Measurements from ENCODE around the gene FBLN2. TPM values are rescaled to one million over a fixed set of nuclear protein-coding genes. Genes with fewer than 3 reads are reported as not detected.

The FBLN2 gene
- total RNA-seq, 1 experiment from 2014 or later, result 0.11 TPM

DNA sequence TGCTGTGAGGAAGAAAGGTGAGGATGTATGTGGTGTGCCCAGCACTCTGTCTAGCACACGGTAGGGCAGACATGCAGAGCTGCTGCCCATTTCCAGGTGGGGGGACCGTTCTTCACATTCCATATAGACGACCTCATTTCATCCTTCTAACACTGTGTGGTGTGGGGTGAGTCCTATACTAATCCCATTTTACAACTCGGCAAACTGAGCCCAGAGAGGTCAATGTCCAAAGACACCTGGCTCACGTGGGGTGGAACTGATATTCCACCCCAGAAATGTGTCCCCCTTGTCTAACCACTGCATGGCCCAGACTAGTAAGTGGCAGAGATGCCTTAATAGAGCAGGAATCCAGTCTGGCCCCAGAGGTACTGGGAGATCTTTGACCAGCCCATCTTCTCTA, 119.2 kb downstream of the FBLN2 start:
- Histone ChIP-seq H3K4me3 (ENCODE audit: low read length) (no peak overlapping the region), H3F3A (ENCODE audit: low read length, unreplicated experiment) (no peaks in the 10 kb centered on the region), H3K9me2 (replicated peaks; ENCODE audit: low read length) (no peaks in the 10 kb centered on the region), H3K27ac (ENCODE audit: low read length) (no peak overlapping the region), H3K36me3 (ENCODE audit: low read depth, low read length) (no peaks in the 10 kb centered on the region), H3K9me3 (ENCODE audit: low read length) (no peaks in the 10 kb centered on the region), H3K4me2 (ENCODE audit: low read length) (no peak overlapping the region), H4K20me1 (ENCODE audit: low read length) (no peaks in the 10 kb centered on the region), H3K4me1 (ENCODE audit: insufficient read depth, low read length) (no peaks in the 10 kb centered on the region), H2AFZ (ENCODE audit: low read length) (no peak overlapping the region), H3K27me3 (ENCODE audit: low read length) (peaks cover 8% of the 10 kb centered on the region; the same call in 1 of the 2 replicates), H3K9ac (ENCODE audit: low read length) (no peak overlapping the region), H3K79me2 (ENCODE audit: low read length) (no peaks in the 10 kb centered on the region)
- BruUV-seq (replicated peaks), result no TSS peak
- TF ChIP-seq, protein P1, sequence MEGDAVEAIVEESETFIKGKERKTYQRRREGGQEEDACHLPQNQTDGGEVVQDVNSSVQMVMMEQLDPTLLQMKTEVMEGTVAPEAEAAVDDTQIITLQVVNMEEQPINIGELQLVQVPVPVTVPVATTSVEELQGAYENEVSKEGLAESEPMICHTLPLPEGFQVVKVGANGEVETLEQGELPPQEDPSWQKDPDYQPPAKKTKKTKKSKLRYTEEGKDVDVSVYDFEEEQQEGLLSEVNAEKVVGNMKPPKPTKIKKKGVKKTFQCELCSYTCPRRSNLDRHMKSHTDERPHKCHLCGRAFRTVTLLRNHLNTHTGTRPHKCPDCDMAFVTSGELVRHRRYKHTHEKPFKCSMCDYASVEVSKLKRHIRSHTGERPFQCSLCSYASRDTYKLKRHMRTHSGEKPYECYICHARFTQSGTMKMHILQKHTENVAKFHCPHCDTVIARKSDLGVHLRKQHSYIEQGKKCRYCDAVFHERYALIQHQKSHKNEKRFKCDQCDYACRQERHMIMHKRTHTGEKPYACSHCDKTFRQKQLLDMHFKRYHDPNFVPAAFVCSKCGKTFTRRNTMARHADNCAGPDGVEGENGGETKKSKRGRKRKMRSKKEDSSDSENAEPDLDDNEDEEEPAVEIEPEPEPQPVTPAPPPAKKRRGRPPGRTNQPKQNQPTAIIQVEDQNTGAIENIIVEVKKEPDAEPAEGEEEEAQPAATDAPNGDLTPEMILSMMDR (conservative IDR thresholded peaks at IDR 0.05; ENCODE audit: low read depth, low read length), result no peak
- TF ChIP-seq EZH2phosphoT487 (IDR thresholded peaks at IDR 0.05; ENCODE audit: borderline replicate concordance, low read length) (no peak), EZH2 (IDR thresholded peaks at IDR 0.05; ENCODE audit: low read length, unreplicated experiment) (no peak)
- ChIA-PET CTCF (no interaction called here), POLR2A (ENCODE audit: unreplicated experiment) (no interaction called here)
- intact Hi-C loops (cut with micrococcal nuclease), result no loop called here
- ATAC-seq (no peak), DNase-seq (no peak)

DNA sequence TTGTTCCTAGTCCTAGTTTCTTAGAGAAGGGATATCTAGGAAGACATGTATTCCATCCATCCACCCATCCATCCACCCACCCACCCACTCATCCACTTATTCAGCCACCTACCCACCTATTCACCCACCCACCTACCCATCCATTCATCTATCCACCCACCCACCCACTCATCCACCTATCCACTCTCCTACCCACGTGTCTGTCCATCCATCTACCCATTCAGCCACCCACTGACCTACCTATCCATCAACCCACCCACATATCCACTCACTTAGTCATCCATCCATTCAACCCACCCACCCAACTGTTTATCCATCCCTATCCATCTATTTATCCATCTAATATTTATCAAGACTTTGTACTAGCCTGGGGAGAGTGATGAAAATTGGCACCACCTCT, 120.5 kb downstream of the FBLN2 start:
- intact Hi-C loops (cut with micrococcal nuclease), result no loop called here
- POLR2A ChIA-PET (ENCODE audit: unreplicated experiment), result no interaction called here

DNA sequence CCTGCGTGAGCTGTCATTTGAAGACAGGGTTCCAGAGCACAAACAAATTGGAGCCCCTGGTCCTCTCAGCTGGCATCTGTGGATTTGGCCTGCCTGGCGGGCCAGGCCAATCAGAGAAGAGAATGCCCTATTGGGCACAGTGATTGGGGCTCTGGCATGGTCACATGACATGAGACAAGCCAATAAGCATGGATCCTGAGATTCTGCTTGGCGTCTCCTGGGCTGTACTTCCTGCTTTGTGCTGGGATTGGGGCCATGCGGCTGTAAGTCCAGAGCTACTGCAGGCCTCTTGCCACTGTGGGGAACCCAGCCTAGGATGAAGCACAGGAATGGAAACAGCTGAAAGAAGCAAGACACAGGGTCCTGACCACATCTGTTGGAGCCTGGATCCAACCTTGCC, 121.4 kb downstream of the FBLN2 start:
- Histone ChIP-seq H3K9me3 (ENCODE audit: low read length) (no peaks in the 10 kb centered on the region), H3K4me1 (ENCODE audit: insufficient read depth, low read length) (no peaks in the 10 kb centered on the region), H3K27ac (ENCODE audit: low read length) (no peak overlapping the region), H3K4me3 (ENCODE audit: low read length) (no peak overlapping the region), H3K36me3 (ENCODE audit: low read depth, low read length) (no peaks in the 10 kb centered on the region), H3F3A (ENCODE audit: low read length, unreplicated experiment) (no peaks in the 10 kb centered on the region), H3K4me2 (ENCODE audit: low read length) (no peak overlapping the region), H3K79me2 (ENCODE audit: low read length) (no peaks in the 10 kb centered on the region), H4K20me1 (ENCODE audit: low read length) (no peaks in the 10 kb centered on the region), H3K9me2 (replicated peaks; ENCODE audit: low read length) (no peaks in the 10 kb centered on the region), H3K9ac (ENCODE audit: low read length) (no peak overlapping the region), H2AFZ (ENCODE audit: low read length) (no peak overlapping the region), H3K27me3 (ENCODE audit: low read length) (peaks cover 19% of the 10 kb centered on the region; the same call in 1 of the 2 replicates)
- DNase-seq, result no peak
- BruUV-seq (replicated peaks), result no TSS peak
- no peak for ATAC-seq
- TF ChIP-seq EZH2phosphoT487 (IDR thresholded peaks at IDR 0.05; ENCODE audit: borderline replicate concordance, low read length), result no peak
- TF ChIP-seq EZH2 (IDR thresholded peaks at IDR 0.05; ENCODE audit: low read length, unreplicated experiment), result no peak
- TF ChIP-seq, protein P1 (conservative IDR thresholded peaks at IDR 0.05; ENCODE audit: low read depth, low read length), result no peak
- intact Hi-C loops (cut with micrococcal nuclease), result no loop called here
- ChIA-PET CTCF (no interaction called here), POLR2A (ENCODE audit: unreplicated experiment) (no interaction called here)

More for the DNA sequence above, 120.5 kb downstream of the FBLN2 start:
- CTCF ChIA-PET, result no interaction called here
- no peaks in the 10 kb centered on the region for H3K9me3 ChIP-seq (ENCODE audit: low read length)
- no peak overlapping the region for H3K4me2 ChIP-seq (ENCODE audit: low read length)
- no peak overlapping the region for H3K4me3 ChIP-seq (ENCODE audit: low read length)
- DNase-seq, result no peak
- no peaks in the 10 kb centered on the region for H3K79me2 ChIP-seq (ENCODE audit: low read length)
- H2AFZ ChIP-seq (ENCODE audit: low read length), result no peak overlapping the region
- BruUV-seq (replicated peaks), result no TSS peak
- H3F3A ChIP-seq (ENCODE audit: low read length, unreplicated experiment), result no peaks in the 10 kb centered on the region
- ATAC-seq, result no peak
- H3K9me2 ChIP-seq (replicated peaks; ENCODE audit: low read length), result no peaks in the 10 kb centered on the region
- H3K36me3 ChIP-seq (ENCODE audit: low read depth, low read length), result no peaks in the 10 kb centered on the region
- H3K27me3 ChIP-seq (ENCODE audit: low read length), result peaks cover 11% of the 10 kb centered on the region; the same call in 1 of the 2 replicates
- no peak overlapping the region for H3K9ac ChIP-seq (ENCODE audit: low read length)
- H4K20me1 ChIP-seq (ENCODE audit: low read length), result no peaks in the 10 kb centered on the region
- no peak overlapping the region for H3K27ac ChIP-seq (ENCODE audit: low read length)
- no peaks in the 10 kb centered on the region for H3K4me1 ChIP-seq (ENCODE audit: insufficient read depth, low read length)
- TF ChIP-seq EZH2phosphoT487 (IDR thresholded peaks at IDR 0.05; ENCODE audit: borderline replicate concordance, low read length) (no peak), EZH2 (IDR thresholded peaks at IDR 0.05; ENCODE audit: low read length, unreplicated experiment) (no peak)
- TF ChIP-seq, protein P1 (conservative IDR thresholded peaks at IDR 0.05; ENCODE audit: low read depth, low read length), result no peak

Data from PC-3 (cell line).